Naive thymus-derived CD8-positive, alpha-beta T cell (primary cell): Measurements from ENCODE around the gene RUNDC3A. TPM values are rescaled to one million over a fixed set of nuclear protein-coding genes. Genes with fewer than 3 reads are reported as not detected.

Experiments
- ATAC-seq, 2 donors: fragments of 150-1000 bp; cut with Tn5 transposase in 1 of 2; sonication (Bioruptor Pico), chemical (Tn5 transposase) in 1 of 2; 1 replicate in 1 of 2; 2 replicates in 1 of 2; pipeline ENCODE4 v1.10.0; 2021; ENCODE audit warnings: mild to moderate bottlenecking in 2 of 2, moderate library complexity in 2 of 2
- POLR2A ChIA-PET: fragments of 350-600 bp; sonication (Branson Sonifier 250); formaldehyde crosslinking; loops from one replicate; lab custom pipeline; 2021; ENCODE audit warnings: antibody characterized with exemption; lab: Charles Lee
- DNase-seq, 10 donors: peaks; one replicate each; pipeline versions ENCODE4 v3.0.0 to v3.0.0-alpha.2; 2020 to 2022
- H3K27ac Mint-ChIP-seq, 10 donors: one replicate each; pipeline ENCODE4 v1.8.0; 2020 to 2022; ENCODE audit warnings: mild to moderate bottlenecking in 10 of 10, mixed read lengths in 10 of 10, moderate library complexity in 4 of 10, inconsistent platforms in 1 of 10
- H3K27me3 Mint-ChIP-seq, 5 donors: one replicate each; pipeline ENCODE4 v1.8.0; 2021 to 2022; ENCODE audit warnings: mixed read lengths in 5 of 5
- H3K36me3 Mint-ChIP-seq, 3 donors: one replicate each; pipeline ENCODE4 v1.8.0; 2020 to 2022; ENCODE audit warnings: mixed read lengths in 3 of 3, mild to moderate bottlenecking in 2 of 3, inconsistent platforms in 1 of 3
- H3K4me1 Mint-ChIP-seq, 4 donors: one replicate each; pipeline ENCODE4 v1.8.0; 2021 to 2022; ENCODE audit warnings: mixed read lengths in 4 of 4
- H3K4me3 Mint-ChIP-seq, 10 donors: one replicate each; pipeline ENCODE4 v1.8.0; 2020 to 2022; ENCODE audit warnings: mild to moderate bottlenecking in 10 of 10, mixed read lengths in 10 of 10, moderate library complexity in 6 of 10, inconsistent platforms in 1 of 10
- H3K9me3 Mint-ChIP-seq, 9 donors: one replicate each; pipeline ENCODE4 v1.8.0; 2020 to 2022; ENCODE audit warnings: mixed read lengths in 9 of 9, mild to moderate bottlenecking in 3 of 9, inconsistent platforms in 1 of 9, moderate library complexity in 1 of 9
- polyA plus RNA-seq, 3 donors: library from polyadenylated mRNA; unstranded; fragments of 300-500 nt; fragmentation: Illumina TruSeq; gene quantifications; one replicate each; pipeline ENCODE4 v1.2.3, GENCODE V29; 2021
- total RNA-seq, 8 experiments: library from RNA in 2 of 8; stranded (reverse) in 2 of 8; gene quantifications; one replicate each; pipeline ENCODE4 v1.2.3 and lab custom pipeline; 2021 to 2026

The RUNDC3A gene
- not detected for total RNA-seq
- polyA plus RNA-seq: not detected
- total RNA-seq (lab: John Stamatoyannopoulos, UW): 0 to 0.26 (median 0.07) reads per million in 6 experiments

- POLR2A ChIA-PET: interaction anchor here (0.7 to 3.1 kb wide), 6 partner anchors 13 to 92 kb away, joined by 3 to 28 read pairs (median 4); no protein-coding TSS in a partner anchor
- ATAC-seq (peak; percentile 87 to 95), DNase-seq (peak; percentile 83 to 93 (median 88))
- H3K36me3 Mint-ChIP-seq: no peaks in the 10 kb centered on the region
- H3K27me3 Mint-ChIP-seq: peaks cover 12 to 41% (median 31%) of the 10 kb centered on the region in 5 donors
- H3K9me3 Mint-ChIP-seq: no peaks in the 10 kb centered on the region
- H3K27ac Mint-ChIP-seq: peak within 1 kb of the TSS in 1 of 10 donors; percentile 18
- H3K4me1 Mint-ChIP-seq: peaks cover 8 to 22% (median 17%) of the 10 kb centered on the region in 4 donors
- H3K4me3 Mint-ChIP-seq: peak within 1 kb of the TSS; percentile 39 to 70 (median 57)
Measured at GRCh38 chr17:44308320-44308818, at the start of gene RUNDC3A. Gene RUNDC3A, plus strand, starts transcription at chr17:44308601. Its CDS starts 232 bp downstream, at chr17:44308833.

- Mint-ChIP-seq H3K4me1 (peaks cover 0 to 10% (median 3%) of the 10 kb centered on the region in 4 donors), H3K27me3 (no peaks in the 10 kb centered on the region), H3K9me3 (no peaks in the 10 kb centered on the region), H3K27ac (peak overlapping the region in 1 of 10 donors; percentile 7), H3K4me3 (no peak overlapping the region), H3K36me3 (no peaks in the 10 kb centered on the region)
- DNase-seq (no peak), ATAC-seq (no peak)
- POLR2A ChIA-PET: interaction anchor here (0.6 to 1.9 kb wide), 3 partner anchors 12 to 81 kb away, joined by 3 to 20 read pairs (median 5); no protein-coding TSS in a partner anchor
Measured at GRCh38 chr17:44258811-44259351, 49.5 kb upstream of the RUNDC3A start.

- Mint-ChIP-seq H3K27ac (no peak overlapping the region), H3K4me3 (no peak overlapping the region), H3K27me3 (no peaks in the 10 kb centered on the region), H3K36me3 (no peaks in the 10 kb centered on the region), H3K4me1 (peaks cover 0 to 10% (median 3%) of the 10 kb centered on the region in 4 donors), H3K9me3 (no peaks in the 10 kb centered on the region)
- POLR2A ChIA-PET: interaction anchor here (1.9 kb wide), 1 partner anchor 13 kb away, joined by 20 read pairs; no protein-coding TSS in a partner anchor
- DNase-seq: no peak
- ATAC-seq: no peak
Measured at GRCh38 chr17:44260296-44260695, 48.1 kb upstream of the RUNDC3A start.

- ATAC-seq (no peak), DNase-seq (no peak)
- POLR2A ChIA-PET: interaction anchor here (0.6 kb wide), 1 partner anchor 542 kb away, joined by 5 read pairs; no protein-coding TSS in a partner anchor
- peak overlapping the region in 2 of 10 donors; percentile 37 to 80 for H3K27ac Mint-ChIP-seq
- no peaks in the 10 kb centered on the region for H3K27me3 Mint-ChIP-seq
- H3K9me3 Mint-ChIP-seq: no peaks in the 10 kb centered on the region
- no peaks in the 10 kb centered on the region for H3K36me3 Mint-ChIP-seq
- no peak overlapping the region for H3K4me3 Mint-ChIP-seq
- H3K4me1 Mint-ChIP-seq: peaks cover 0 to 4% (median 3%) of the 10 kb centered on the region in 4 donors
Measured at GRCh38 chr17:44262654-44263225, 45.7 kb upstream of the RUNDC3A start.

GRCh38 chr17:44263345-44263902 is 45.0 kb upstream of the RUNDC3A start:
- peak overlapping the region in 2 of 10 donors; percentile 66 to 84 for H3K27ac Mint-ChIP-seq
- no peaks in the 10 kb centered on the region for H3K27me3 Mint-ChIP-seq
- DNase-seq: no peak
- POLR2A ChIA-PET: no interaction called here
- no peaks in the 10 kb centered on the region for H3K36me3 Mint-ChIP-seq
- H3K9me3 Mint-ChIP-seq: no peaks in the 10 kb centered on the region
- no peak overlapping the region for H3K4me3 Mint-ChIP-seq
- no peak for ATAC-seq
- H3K4me1 Mint-ChIP-seq: peaks cover 0 to 2% (median 1%) of the 10 kb centered on the region in 4 donors

GRCh38 chr17:44266402-44267164 is 41.8 kb upstream of the RUNDC3A start:
- no peaks in the 10 kb centered on the region for H3K27me3 Mint-ChIP-seq
- H3K4me3 Mint-ChIP-seq: no peak overlapping the region
- H3K27ac Mint-ChIP-seq: peak overlapping the region in 3 of 10 donors; percentile 33 to 60 (median 51)
- no peaks in the 10 kb centered on the region for H3K36me3 Mint-ChIP-seq
- no peak for DNase-seq
- ATAC-seq: no peak
- peaks cover 0 to 1% (median 0%) of the 10 kb centered on the region in 9 donors for H3K9me3 Mint-ChIP-seq
- POLR2A ChIA-PET: interaction anchor here (0.9 kb wide), 1 partner anchor 19 kb away, joined by 3 read pairs; no protein-coding TSS in a partner anchor
- peaks cover 0 to 6% (median 2%) of the 10 kb centered on the region in 4 donors for H3K4me1 Mint-ChIP-seq

GRCh38 chr17:44267165-44267455 is 41.3 kb upstream of the RUNDC3A start:
- ATAC-seq: no peak
- H3K36me3 Mint-ChIP-seq: no peaks in the 10 kb centered on the region
- POLR2A ChIA-PET: interaction anchor here (0.8 to 0.9 kb wide), 2 partner anchors 19 to 52 kb away, joined by 3 read pairs; no protein-coding TSS in a partner anchor
- no peak overlapping the region for H3K4me3 Mint-ChIP-seq
- DNase-seq: no peak
- H3K27ac Mint-ChIP-seq: peak overlapping the region in 1 of 10 donors; percentile 46
- peaks cover 0 to 4% (median 2%) of the 10 kb centered on the region in 5 donors for H3K27me3 Mint-ChIP-seq
- H3K4me1 Mint-ChIP-seq: peaks cover 0 to 6% (median 2%) of the 10 kb centered on the region in 4 donors
- H3K9me3 Mint-ChIP-seq: peaks cover 0 to 1% (median 0%) of the 10 kb centered on the region in 9 donors

- no peak for DNase-seq
- Mint-ChIP-seq H3K9me3 (peaks cover 0 to 1% (median 0%) of the 10 kb centered on the region in 9 donors), H3K4me1 (peaks cover 0 to 6% (median 3%) of the 10 kb centered on the region in 4 donors), H3K27ac (peak within 1 kb of the TSS in 3 of 10 donors; percentile 13 to 47 (median 46)), H3K36me3 (no peaks in the 10 kb centered on the region), H3K4me3 (no peak within 1 kb of the TSS), H3K27me3 (peaks cover 0 to 12% (median 3%) of the 10 kb centered on the region in 5 donors)
- ATAC-seq: no peak
- POLR2A ChIA-PET: interaction anchor here (0.8 to 0.9 kb wide), 2 partner anchors 20 to 53 kb away, joined by 3 read pairs; no protein-coding TSS in a partner anchor
Measured at GRCh38 chr17:44267818-44268490, 40.4 kb upstream of the RUNDC3A start, which contains the start of gene SLC4A1. Gene SLC4A1, minus strand, starts transcription at chr17:44268135. Its CDS starts 5,269 bp downstream, at chr17:44262866.

- ATAC-seq (no peak), DNase-seq (no peak)
- POLR2A ChIA-PET: interaction anchor here (0.7 kb wide), 1 partner anchor 48 kb away, joined by 3 read pairs; no protein-coding TSS in a partner anchor
- H3K27ac Mint-ChIP-seq: peak overlapping the region in 2 of 10 donors; percentile 13 to 47
- peaks cover 0 to 1% (median 0%) of the 10 kb centered on the region in 9 donors for H3K9me3 Mint-ChIP-seq
- peaks cover 0 to 6% (median 3%) of the 10 kb centered on the region in 4 donors for H3K4me1 Mint-ChIP-seq
- H3K27me3 Mint-ChIP-seq: peaks cover 0 to 12% (median 4%) of the 10 kb centered on the region in 5 donors
- no peaks in the 10 kb centered on the region for H3K36me3 Mint-ChIP-seq
- no peak overlapping the region for H3K4me3 Mint-ChIP-seq
Measured at GRCh38 chr17:44268709-44269534, 39.5 kb upstream of the RUNDC3A start.

GRCh38 chr17:44269535-44270240 is 38.7 kb upstream of the RUNDC3A start:
- ATAC-seq (no peak), DNase-seq (no peak)
- peaks cover 0 to 1% (median 0%) of the 10 kb centered on the region in 9 donors for H3K9me3 Mint-ChIP-seq
- no peak overlapping the region for H3K27ac Mint-ChIP-seq
- peaks cover 0 to 6% (median 3%) of the 10 kb centered on the region in 4 donors for H3K4me1 Mint-ChIP-seq
- peaks cover 0 to 12% (median 4%) of the 10 kb centered on the region in 5 donors for H3K27me3 Mint-ChIP-seq
- H3K4me3 Mint-ChIP-seq: no peak overlapping the region
- POLR2A ChIA-PET: interaction anchor here (0.7 kb wide), 2 partner anchors 53 to 491 kb away, joined by 5 to 6 read pairs; partner anchors contain the start of gene DUSP3
- H3K36me3 Mint-ChIP-seq: no peaks in the 10 kb centered on the region
